Stimulated activated CD8-positive, alpha-beta memory T cell treated with anti-CD3 and anti-CD28 coated beads, Interleukin-12 subunit alpha, Interleukin-12 subunit beta, amount 100 ng/mL, for 24 hours (primary cell): ENCODE measurements around the gene DIP2C.
"Not testable (repeated sequence)": the region's sequence is repeated elsewhere in the genome, so short reads cannot be mapped to it uniquely, and the experiment has no call there.

Experiments
- DNase-seq: peaks from one replicate; pipeline ENCODE4 v3.0.0-alpha.2; 2020; ENCODE audit errors: extremely low read depth

The DIP2C gene

DNA sequence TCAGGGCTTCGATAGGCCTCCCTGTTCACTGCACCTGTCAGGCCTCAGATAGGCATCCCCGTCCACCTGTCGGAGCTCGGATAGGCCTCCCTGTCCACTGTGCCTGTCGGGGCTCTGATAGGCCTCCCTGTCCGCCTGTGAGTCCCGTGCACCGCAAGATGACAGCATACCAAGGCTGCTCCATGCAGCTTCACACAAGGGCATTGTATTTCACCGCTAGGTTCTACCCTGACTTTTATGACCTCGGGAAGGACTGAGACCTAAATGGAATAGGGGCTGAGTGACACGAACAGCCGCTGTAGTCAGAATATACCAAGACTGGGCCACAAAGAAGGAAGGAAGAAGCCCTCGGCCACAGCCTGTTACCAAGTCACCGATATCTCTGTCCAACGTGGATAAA is 271.2 kb downstream of the DIP2C start:
- no peak for DNase-seq

DNA sequence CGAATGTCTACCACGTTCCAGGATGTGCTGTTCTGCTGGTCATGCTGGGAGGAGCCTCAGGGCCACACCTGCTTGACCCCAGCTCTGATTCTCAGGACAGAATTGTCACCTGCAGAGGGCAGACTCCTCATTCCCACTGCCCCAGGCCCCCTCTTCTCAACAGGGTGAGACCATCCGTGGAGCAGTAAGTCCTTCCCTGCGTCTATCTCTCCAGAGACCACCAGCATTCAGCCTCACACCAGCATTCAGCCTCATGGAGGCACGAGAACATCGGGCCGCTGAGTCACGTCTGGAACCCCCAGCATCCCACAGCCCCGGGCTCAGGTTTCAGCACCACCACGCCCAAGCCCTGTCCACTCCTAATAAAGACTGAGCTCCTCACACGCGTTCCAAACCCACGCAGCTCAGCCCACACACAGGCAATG is 273.4 kb downstream of the DIP2C start:
- no peak for DNase-seq

DNA sequence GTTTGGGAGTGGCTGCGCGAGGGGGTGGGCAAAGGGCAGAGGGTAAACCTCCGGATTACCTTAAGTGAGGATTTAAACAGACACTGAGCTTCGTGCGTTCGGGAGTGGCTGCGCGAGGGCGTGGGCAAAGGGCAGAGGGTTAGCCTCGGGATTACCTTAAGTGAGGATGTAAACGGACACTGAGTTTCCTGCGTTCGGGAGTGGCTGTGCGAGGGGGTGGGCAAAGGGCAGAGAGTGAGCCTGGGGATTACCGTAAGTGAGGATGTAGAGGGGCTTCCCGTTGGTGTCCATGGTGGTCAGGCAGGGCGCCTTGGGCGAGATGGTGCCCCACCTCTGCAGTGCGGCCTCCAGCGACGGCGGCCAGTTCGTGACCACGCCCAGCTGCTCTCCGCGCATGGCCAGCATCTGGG is 275.8 kb downstream of the DIP2C start:
- DNase-seq, result no peak

DNA sequence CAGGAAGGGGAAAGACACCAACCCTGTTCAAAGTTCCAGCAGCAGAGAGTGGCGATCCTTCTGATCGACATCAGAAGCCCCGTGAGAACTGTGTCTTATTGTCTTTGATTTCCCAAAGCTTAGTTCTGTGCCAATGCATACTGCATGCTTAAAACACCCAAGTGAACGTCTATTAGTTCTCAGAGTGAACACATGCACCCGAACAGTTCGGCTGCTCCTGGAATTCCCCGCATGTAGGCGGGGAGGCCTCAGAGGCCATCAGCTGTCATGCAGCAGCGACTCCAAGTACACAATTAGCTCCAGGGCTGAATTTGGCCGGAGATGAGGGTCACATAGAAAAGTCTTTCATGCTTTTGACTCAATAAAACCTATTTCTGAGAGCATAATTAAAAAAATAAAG is 277.4 kb downstream of the DIP2C start:
- no peak for DNase-seq

DNA sequence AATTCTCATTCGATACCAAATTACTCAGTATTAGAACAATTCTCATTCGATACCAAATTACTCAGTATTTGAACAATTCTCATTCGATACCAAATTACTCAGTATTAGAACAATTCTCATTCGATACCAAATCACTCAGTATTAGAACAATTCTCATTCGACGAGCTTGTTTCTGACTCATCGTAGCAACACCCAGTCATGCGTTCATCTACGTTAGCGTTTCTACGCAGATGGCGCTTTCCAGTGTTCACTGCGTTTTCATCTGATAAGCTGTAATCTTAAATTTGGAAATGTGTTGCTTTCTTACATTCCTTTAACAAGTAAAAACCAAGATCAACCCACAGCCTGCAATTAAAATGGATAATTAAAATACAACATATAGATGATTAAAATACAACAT is 277.9 kb downstream of the DIP2C start:
- DNase-seq, result no peak

DNA sequence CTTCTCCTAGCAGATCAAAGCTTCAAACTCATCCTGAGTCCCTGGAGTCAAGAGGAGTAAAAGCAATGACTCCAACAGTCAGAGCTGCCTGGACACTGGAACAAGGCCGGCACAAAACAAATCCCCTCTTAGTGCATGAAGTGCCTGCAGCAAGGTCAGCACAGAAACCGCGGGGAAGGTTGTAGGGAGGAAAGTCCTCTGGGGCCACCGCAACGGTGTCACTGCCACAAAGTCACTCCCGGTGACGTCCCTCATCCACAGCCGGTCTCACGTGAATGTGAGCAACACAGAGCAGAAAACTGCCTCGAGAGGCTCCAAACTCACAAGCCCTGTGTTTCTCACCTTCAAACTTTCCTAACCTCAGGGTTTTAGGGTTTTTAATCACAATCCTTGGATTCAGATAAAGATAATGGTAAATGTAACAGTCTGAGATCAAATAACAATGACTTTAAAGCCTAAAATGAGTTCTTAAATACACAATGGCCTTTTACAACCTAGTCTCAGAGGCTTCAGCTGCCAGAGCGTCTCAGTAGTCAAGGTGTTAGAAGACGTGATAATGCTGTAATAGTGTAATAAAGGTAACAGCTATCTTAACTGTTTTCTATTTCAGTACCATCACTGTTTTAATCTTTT is 279.9 kb downstream of the DIP2C start:
- no peak for DNase-seq

DNA sequence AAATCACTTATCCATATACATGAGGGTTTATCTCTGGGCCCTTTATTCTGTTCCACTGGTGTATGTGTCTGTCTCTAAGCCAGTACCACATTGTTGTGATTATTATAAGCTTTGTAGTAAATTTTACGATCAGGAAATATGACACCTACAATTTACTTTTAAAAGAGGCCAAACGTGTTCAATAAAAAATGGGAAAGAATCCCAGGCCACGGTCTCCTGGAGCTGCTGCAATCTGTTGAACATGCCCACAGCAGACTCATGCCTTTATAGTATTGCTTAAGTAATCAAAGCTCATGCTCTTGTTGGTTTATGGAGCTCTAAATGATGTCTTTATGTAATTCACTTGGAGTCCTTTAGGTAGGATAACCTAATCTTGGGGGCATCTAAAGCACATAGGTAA is 281.2 kb downstream of the DIP2C start:
- DNase-seq, result no peak

DNA sequence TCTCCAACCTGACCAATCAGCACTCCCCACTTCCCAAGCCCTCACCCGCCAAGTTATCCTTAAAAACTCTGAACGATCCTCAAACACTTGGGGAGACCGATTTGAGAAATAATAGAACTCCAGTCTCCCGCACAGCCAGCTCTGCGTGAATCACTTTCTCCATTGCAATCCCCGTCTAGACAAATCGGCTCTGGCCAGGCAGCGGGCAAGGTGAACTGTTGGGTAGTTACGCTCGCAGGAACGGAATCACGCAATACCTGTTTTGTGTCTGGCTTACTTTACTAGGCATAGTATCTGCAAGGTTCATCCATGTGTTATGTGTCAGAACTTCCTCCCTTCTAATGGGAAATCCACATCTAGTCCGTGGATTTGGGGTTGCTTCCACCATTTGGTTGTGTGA is 282.5 kb downstream of the DIP2C start:
- DNase-seq, result no peak

DNA sequence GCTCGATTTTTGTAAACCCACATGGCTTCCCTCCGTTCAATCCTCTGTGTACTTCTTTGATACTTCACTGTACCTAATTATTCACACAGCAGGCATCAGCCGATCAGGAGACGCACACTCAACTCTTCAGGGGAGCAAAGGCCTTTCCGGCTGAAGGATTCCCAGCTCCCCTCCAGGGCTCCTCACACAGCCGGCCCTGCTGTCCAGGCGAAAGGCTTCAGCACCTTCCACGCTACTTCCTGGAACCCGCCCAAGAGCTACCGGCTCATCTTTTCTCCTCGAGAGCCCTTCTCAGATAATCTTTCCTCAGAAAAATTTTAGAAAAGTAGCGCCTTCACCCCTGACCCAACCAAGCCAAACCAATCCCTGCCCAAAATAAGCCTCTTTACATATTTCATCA is 283.8 kb downstream of the DIP2C start:
- no peak for DNase-seq

DNA sequence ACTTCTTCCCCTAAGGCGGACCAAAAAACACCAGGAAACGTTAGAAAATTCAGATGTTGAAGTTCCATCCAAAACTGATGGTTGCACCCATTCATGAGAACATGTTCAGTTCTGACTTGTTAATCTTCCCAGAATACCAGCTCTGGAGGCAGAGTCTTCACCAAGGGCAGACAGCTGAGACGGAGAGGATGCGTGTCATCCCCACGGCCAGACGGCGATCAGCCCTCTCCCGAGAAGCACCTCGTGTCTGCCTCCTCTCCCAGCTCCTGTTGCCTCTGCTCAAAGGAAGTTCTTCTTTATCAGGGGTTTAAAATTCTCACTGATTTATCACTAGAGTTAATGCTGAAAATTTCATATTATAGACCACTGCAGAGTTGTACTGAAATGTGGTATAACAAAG is 284.5 kb downstream of the DIP2C start:
- DNase-seq, result no peak

DNA sequence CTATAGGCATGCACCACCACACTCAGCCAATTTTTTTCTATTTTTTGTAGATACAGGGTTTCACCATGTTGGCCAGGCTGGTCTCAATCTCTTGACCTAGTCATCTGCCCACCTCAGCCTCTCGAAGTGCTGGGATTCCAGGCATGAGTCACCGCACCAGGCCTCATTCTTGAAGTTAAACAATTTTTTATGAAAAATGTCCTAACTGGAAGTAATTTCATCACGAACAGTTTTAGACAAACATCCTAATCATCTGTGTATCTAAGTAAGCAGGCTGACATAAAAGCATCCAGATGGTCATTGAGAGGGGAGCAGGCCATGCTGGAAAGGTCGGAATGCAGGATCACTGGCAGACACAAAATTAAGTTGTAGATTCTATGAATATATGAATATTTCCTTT is 285.1 kb downstream of the DIP2C start:
- DNase-seq, result no peak

DNA sequence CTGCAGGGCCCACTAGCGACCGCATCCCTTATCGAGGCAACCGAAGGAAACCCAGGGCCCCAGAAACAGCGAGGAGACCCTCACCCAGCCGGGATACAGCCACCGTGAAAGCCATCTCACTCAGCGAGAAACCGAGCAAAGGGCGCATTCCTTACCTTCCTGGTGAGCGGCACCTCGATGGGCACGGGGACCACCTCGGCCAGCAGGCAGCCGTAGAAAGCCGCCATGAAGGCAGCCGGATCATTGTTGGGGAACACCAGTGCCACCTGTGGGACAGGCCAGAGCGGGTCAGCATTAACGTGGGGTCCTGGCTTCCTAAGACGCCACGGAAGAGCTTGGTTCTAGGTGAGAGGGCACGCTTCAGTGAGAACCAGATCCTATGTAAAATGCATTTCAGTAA is 290.5 kb downstream of the DIP2C start:
- DNase-seq, result no peak

DNA sequence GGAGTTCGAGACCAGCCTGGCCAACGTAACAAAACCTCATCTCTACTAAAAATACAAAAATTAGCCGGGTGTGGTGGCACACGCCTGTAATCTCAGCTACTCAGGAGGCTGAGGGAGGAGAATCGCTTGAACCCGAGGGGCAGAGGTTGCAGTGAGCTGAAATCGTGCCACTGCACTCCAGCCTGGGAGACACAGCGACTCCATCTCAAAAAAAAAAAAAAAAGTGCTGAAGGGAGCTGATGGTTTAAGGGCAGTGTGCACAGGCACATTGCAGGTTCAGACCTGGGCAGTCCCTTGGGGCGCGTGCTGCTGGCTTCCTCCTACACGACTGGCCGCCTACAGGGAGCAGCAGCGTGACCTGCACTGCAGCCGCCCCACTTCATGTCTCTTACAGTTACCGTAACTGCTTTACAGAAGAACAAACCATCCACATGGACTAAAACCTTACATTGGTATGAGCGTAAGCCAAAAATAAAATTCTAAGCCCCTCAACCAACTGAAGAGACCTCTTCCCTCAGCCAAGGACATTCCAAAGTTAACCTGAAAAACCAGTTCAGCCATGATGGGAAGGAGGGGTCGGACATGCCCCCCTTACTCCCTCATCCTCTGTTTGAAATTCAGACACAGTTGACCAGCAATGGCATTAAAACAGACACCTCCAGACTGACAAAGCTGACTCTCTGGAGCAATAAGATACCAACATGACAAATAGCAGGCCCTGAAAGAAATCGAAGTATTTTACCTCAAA is 292.0 kb downstream of the DIP2C start:
- no peak for DNase-seq

DNA sequence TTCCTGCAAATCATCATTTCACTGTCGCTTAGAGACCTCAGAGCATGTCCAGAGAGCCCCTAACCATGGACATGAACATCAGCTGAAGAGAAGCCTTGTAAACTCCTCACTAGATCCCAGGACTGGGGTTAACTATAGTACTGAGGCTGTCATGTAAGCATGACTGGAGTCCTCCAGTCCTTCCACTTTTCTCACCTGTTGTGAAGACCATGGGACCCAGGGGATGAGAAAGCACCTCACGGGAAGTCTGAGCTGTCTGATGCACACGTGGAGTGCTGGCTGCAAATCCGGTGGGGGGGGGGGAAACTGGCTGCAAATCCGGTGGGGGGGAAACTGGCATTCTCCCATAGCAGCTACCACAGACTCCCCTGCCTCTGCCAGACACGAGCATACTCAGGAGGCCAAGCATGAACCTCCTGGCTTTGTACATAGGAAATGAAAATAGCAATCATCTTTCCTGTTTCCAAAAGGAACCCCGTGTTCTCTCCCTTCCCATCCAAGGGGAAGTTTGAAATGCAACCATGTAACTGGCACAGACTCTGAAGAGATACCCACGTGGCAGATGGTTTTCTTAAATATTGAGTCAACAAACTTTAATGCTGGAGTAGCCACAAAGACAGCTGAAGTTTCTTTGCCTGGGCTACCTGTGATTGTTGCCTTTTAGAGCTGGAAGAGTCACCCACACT is 292.8 kb downstream of the DIP2C start:
- DNase-seq, result no peak

DNA sequence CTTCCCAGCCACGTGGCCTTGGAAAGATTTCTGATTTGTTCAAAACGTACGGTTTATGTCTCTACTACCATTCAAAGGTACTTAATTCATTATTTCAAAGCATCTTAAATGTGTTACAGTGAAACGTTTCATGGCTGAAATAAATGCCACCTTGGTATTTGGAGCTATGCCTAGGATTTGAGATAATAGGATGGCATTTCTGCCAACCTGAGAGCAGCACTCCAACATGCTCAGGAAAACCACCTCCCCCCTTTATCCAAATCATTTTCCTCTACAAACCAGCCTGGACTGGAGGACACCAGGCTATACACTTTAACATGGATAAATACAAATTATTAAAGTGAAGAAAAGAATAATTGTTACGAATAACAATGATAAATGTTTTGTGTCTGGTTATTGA is 293.4 kb downstream of the DIP2C start:
- DNase-seq, result no peak

DNA sequence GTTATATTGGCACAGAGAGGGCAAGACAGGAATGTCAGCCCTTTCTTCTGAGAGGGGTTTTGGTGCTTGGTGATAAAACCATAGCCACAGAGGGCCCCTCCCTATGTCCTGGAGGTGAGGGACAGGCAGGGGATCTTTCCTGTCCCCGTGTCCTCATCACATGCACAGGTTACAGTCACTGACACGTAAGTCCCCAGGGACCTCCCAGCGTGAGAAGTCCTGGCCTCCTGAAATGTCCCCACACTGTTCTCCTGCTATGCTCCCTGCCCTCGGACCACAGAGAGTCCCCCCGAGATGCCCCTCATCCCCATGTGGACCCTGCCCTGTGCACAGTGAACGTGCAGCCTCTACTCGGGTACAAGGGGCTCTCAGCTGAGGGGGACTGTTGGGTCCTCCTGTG is 293.8 kb downstream of the DIP2C start:
- DNase-seq, result no peak

DNA sequence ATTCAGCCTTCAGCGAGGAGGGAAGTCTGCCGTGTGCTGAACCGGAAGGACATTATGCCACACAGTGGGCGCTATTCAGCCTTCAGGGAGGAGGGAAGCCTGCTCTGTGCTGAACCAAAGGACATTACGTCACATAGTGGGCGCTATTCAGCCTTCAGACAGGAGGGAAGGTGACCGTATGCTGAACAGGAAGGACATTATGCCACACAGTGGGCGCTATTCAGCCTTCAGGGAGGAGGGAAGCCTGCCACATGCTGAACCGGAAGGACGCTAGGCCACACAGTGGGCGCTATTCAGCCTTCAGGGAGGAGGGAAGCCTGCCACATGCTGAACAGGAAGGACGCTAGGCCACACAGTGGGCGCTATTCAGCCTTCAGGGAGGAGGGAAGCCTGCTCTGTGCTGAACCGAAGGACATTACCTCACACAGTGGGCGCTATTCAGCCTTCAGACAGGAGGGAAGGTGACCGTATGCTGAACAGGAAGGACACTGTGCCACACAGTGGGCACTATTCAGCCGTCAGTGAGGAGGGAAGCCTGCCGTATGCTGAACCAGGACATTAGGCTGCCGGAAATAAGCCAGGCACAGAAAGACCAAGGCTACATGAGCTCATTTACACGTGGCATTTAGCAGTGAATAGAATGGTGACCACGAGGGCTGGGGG is 294.9 kb downstream of the DIP2C start:
- not testable (repeated sequence) for DNase-seq

DNA sequence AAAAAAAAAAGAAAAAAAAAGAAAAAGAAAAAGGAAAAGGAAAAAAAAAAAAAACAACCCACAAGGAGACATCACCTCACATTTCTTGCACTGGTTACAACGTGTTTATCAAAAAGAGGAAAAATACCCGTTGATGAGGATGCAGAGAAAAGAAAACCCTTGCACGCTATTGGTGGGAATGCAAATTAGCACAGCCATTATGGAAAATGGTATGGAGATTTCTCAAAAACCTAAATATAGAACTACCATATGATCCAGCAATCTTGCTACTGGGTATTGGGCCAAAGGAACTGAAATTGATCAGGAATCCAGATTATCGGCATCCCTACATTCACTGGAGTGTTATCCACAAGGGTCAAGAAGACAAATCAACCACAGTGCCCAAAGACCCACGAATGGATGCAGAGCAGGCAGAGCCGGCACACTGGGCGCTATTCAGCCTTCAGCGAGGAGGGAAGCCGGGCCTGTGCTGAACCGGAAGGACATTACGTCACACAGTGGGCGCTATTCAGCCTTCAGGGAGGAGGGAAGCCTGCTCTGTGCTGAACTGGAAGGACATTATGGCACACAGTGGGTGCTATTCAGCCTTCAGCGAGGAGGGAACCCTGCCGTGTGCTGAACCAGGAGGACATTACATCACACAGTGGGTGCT is 295.6 kb downstream of the DIP2C start:
- DNase-seq, result no peak

DNA sequence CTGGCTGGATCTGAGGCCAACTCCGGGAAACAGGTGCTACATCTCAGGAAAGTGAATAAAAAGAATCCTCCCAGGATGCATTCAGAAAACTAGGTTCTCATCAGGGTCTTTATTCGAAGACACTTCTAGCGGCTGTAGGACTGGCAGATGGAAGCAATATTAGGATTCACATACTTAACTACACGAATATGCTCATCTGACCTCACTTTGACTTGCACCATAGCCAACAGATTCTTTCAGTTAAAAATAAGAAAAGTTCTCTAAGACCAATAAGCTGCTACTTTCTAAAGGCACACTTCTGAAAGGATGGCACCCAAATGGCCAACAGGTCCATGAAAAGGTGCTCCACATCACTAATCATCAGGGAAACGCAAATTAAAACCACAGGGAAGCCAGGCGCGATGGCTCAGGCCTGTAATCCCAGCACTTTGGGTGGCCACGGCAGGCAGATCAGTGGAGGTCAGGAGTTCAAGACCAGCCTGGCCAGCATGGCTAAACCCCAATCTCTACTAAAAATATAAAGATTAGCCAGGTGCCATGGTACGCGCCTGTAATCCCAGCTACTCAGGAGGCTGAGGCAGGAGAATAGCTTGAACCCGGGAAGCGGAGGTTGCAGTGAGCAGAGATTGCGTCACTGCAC is 296.2 kb downstream of the DIP2C start:
- DNase-seq, result no peak

DNA sequence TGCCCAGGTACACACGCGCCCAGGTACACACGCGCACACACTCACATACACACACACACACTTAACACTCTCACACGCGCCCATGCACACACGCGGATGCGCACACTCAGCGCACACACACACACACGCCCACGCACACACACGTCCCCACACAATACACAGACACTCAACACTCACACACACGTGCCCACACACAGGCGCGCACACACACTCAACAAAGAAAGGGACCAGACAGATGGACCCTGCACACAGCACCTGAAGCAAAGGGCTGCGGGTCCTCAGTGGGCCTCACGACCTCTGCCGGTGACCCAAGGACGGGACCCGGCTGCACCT is 296.8 kb downstream of the DIP2C start:
- DNase-seq, result no peak

DNA sequence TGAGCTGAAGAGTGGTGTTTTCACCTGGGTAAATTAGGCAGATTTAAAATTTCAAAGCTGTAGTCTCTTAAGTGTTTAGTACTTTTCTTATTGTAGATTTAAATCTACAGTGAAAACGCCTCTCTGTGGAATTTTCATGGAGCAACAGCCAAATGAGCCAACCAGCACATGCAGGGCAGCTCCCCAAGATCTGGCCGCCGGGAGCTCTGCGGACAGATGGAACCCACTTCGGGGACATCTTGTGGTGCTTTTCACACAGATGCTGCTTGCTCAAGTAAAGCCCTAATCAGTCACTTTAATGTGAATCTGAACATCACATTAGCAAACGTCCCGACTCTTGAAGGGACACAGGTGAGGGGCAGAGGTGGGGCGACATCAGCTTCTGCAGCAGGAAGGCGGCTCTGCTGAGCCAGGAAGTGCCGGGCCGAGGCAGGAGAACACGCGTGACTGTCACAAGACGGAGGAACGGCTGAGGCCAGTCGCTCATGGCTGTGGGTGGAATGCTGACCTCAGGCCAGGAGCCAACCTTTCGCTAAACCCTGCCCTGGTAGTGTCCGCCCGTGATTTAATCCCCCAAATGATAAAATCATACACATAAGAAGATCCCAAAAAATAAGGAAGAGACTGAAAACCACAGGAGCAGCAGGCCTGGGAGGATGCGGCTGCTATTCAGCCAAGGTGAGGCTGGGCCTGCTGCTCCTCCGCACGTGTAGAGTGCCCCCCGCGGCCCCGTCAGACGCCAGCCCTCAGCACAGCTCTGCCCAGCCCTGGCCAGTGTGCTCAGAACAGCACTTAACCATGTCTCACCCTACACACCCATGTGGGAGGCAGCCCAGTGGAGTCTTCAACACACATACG is 297.4 kb downstream of the DIP2C start:
- DNase-seq, result no peak
